ENCODE results near the gene PLCH1.
"Not testable (repeated sequence)": the region's sequence is repeated elsewhere in the genome, so short reads cannot be mapped to it uniquely, and the experiment has no call there.

Gene PLCH1

GRCh38 chr3:155641956-155642355, 102.9 kb downstream of the PLCH1 start:
- no peak for DNase-seq

- no peak for DNase-seq
Observed at GRCh38 chr3:155640098-155640497, 104.8 kb downstream of the PLCH1 start.

GRCh38 chr3:155639462-155640055, 105.3 kb downstream of the PLCH1 start:
- no peak for DNase-seq

GRCh38 chr3:155638461-155638860, 106.4 kb downstream of the PLCH1 start:
- DNase-seq, result not testable (repeated sequence)

- DNase-seq, result no peak
Observed at GRCh38 chr3:155637567-155637966, 107.3 kb downstream of the PLCH1 start.

- DNase-seq, result no peak
Observed at GRCh38 chr3:155635056-155635455, 109.8 kb downstream of the PLCH1 start.

- DNase-seq, result no peak
Observed at GRCh38 chr3:155634121-155634719, 110.7 kb downstream of the PLCH1 start.

- no peak for DNase-seq
Observed at GRCh38 chr3:155631323-155632019, 113.4 kb downstream of the PLCH1 start.

GRCh38 chr3:155629556-155629955, 115.3 kb downstream of the PLCH1 start:
- no peak for DNase-seq

GRCh38 chr3:155629056-155629455, 115.8 kb downstream of the PLCH1 start:
- no peak for DNase-seq

GRCh38 chr3:155622647-155623046, 122.2 kb downstream of the PLCH1 start:
- not testable (repeated sequence) for DNase-seq

GRCh38 chr3:155620552-155620951, 124.3 kb downstream of the PLCH1 start:
- DNase-seq, result not testable (repeated sequence)

- DNase-seq, result no peak
Observed at GRCh38 chr3:155619118-155619915, 125.6 kb downstream of the PLCH1 start.

GRCh38 chr3:155618543-155618942, 126.3 kb downstream of the PLCH1 start:
- no peak for DNase-seq

GRCh38 chr3:155617346-155617925, 127.4 kb downstream of the PLCH1 start:
- DNase-seq, result no peak

GRCh38 chr3:155615141-155615540, 129.7 kb downstream of the PLCH1 start:
- DNase-seq, result not testable (repeated sequence)

GRCh38 chr3:155614410-155614809, 130.5 kb downstream of the PLCH1 start:
- not testable (repeated sequence) for DNase-seq

GRCh38 chr3:155611456-155611855, 133.4 kb downstream of the PLCH1 start:
- DNase-seq, result no peak

- DNase-seq, result no peak
Observed at GRCh38 chr3:155609586-155609985, 135.3 kb downstream of the PLCH1 start.

- no peak for DNase-seq
Observed at GRCh38 chr3:155608228-155608920, 136.5 kb downstream of the PLCH1 start.

GRCh38 chr3:155607761-155608160, 137.1 kb downstream of the PLCH1 start:
- no peak for DNase-seq

GRCh38 chr3:155605571-155605970, 139.3 kb downstream of the PLCH1 start:
- peak; percentile 54 for DNase-seq

All from kidney glomerular epithelial cell (primary cell).